ENCODE results near the gene HS3ST3A1.

The HS3ST3A1 gene

DNA sequence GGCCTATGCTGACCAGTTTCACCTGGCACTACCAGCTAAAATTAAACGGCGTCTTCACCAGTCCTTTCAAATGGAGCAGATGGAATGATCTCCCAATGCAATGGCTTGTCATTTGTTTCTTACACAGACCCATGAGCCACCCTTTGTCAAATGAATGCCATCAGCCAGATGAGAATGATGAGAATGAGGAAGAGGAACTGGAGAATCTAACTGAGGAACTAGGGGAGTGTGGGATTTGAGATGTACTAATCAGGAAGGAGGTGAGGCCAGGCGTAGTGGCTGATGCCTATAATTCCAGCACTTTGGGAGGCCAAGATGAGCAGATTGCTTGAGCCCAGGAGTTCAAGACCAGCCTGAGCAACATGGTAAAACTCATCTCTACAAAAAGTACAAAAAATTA is 116.4 kb downstream of the HS3ST3A1 start:
- DNase-seq: no peak

DNA sequence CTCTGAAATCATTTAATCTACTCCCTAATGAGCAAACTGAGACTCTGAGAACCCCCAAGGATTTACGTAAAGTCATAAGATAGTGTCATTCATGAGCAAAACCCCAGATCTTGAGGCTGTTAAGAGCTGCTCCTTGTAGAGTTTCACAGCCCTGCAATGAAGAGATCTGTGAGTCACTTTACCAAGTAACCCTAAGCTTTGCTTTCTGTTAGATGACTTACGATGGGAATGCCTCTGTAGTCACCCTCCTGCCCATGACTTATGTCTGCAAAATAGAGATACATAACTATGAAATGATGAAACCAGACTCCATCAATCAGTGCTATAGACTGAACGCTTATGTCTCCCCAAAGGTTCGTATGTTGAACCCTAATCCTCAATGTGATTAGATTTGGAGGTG is 117.7 kb downstream of the HS3ST3A1 start:
- DNase-seq: no peak

- no peak for DNase-seq
These were observed 120.9 kb downstream of the HS3ST3A1 start for GRCh38 chr17:13480877-13481276.

DNA sequence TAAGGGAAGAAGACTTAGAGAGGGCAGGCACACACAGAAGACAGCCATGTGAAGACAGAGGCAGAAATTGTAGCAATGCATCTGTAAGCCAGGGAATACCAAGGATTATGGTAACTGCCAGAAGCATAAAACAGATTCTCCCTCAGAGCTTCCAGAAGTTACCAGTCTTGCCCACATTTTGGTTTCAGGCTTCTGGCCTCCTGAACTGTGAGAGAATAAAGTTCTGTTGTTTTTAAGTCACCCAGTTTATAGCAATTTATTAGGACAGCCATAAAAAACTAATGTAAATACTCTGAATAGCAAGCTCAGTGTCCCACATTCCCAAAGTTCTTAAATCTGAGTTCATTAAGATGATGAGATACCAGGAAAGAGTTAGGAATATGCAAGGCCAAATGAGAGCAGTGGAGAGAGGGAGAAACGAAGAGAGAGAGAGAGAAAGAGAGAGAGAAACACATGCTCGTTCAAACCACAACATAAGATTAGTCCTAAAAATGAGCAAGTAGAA is 123.4 kb downstream of the HS3ST3A1 start:
- DNase-seq: no peak

DNA sequence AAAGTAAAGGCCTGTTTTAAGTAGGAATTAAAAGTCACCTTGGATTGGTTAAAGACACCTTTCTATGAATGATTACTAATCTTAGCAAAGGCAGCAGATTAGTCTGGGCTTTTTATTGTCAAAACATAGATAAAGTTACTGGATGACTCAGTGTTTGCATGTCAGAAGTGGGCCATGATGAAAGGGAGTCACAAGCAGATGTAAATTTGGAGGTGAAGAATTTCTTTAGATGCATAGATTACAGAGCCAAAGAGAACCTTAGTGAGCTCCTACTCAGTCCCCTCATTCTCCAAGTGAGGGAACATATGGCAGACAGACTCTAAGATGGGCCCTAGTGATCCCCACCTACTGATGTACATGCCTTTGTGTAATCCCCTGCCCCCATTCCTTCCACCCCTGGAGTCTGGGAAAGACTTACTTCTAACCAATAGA is 124.5 kb downstream of the HS3ST3A1 start:
- DNase-seq: no peak

DNA sequence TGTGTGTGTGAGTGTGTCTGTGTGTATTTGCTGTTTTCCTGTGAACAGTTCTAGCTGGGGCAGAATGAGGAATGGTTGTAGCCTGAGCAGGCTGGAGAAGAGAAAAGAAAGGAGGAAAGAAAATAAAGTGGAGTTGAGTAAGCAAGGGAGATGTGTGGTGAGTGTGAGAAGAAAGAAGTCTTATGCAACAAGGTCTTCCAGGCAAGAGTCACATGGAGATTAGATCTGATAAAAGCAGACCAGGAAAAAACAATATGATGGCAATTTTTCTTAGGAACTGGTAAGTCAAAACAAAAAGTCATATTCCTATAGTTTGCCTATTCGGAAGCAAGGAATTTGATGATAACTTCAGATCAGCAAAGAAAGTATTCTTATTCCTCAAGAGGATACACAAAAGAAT is 125.0 kb downstream of the HS3ST3A1 start:
- DNase-seq: no peak

DNA sequence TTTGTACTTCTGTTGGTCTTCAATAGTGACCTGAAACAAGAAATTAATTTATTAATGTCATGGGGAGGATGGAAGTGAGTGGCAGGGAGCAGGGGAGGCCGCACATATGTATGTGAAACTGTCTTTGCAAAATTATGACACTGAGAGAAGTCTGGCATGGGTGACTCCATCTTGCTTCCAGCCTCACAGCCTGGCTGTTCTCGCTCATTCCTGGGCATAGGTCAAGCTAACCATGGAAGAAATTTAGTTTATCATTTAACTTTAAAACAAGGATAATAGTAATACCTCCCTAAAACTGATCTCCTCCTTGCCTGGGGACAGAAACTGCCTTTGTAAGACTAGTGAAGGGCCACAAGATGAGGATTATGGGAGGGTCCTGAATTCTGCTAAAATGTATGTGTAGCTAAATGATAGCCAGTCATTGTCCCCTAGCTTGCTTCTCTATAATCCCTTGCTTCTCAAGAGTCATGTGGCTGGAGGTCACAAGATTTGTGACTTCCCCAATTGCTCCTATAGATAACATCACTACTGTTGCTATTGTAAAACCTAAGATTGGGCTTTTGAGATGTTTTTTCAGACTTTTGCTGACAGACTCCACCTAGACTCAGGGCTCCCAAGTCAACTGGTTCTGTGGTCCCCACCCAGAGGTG is 126.0 kb downstream of the HS3ST3A1 start:
- DNase-seq: no peak

- no peak for DNase-seq
These were observed 127.5 kb downstream of the HS3ST3A1 start for GRCh38 chr17:13474073-13474800.

- no peak for DNase-seq
These were observed 136.1 kb downstream of the HS3ST3A1 start for GRCh38 chr17:13465678-13466077.

GRCh38 chr17:13462673-13463124 is 139.0 kb downstream of the HS3ST3A1 start:
- DNase-seq: no peak

GRCh38 chr17:13462146-13462545 is 139.6 kb downstream of the HS3ST3A1 start:
- no peak for DNase-seq

DNA sequence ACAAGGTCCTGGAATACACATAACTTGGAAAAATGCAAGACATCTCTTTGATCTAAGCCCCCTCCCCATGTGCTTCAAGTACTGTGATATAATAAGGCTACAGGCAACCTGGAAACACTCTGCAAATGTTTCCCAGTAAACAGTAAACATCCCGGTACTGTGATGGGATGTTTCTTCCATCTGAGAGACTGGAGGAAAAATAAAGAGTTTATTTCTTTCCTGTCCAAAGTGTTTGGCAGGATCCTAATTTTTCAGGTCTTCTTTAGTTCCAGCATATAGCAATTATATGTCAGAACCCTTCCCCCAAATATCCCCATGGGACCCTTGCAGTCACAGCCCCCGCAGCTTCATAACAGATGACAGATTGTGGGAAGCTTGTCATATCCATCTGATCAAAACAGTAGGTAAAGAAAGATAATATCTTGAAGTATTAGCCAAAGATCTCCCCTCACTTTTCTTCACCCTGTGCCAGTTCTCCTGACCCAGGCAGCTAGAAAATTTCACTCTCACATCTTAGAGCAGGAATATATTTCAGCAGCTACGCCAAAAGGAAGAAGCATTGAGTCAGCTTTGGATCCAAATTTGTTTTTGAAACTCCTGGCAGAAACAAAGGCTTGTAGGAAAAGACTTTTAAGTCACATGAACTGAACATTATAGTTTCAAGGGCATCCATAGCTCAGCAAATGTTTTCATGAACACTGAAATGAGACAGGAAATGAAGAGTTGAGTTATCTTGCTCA is 141.3 kb downstream of the HS3ST3A1 start:
- DNase-seq: no peak

GRCh38 chr17:13457783-13458182 is 143.9 kb downstream of the HS3ST3A1 start:
- no peak for DNase-seq

Measured in DMS79 treated with DMSO at 0.1 percent for 48 hours (cell line).